Measurements from ENCODE around the gene RNF180. TPM values are rescaled to one million over a fixed set of nuclear protein-coding genes. Genes with fewer than 3 reads are reported as not detected.

RNF180 gene
- total and polyA plus RNA-seq, 2 donors (not counting 3 experiments of a cell fraction or from before 2014, with no cell fraction given), result 0.62 to 5.6 TPM

GRCh38 chr5:64160201-64160600 is 5.4 kb upstream of the RNF180 start:
- no TSS peak for BruUV-seq (replicated peaks)
- Histone ChIP-seq H2AFZ (ENCODE audit: low read depth, low read length) (no peak overlapping the region), H3K9me3 (replicated peaks; ENCODE audit: control insufficient read depth, insufficient read depth, low read length) (no peaks in the 10 kb centered on the region), H3K36me3 (ENCODE audit: control insufficient read depth in 2 of 2, extremely low read depth in 1 of 2, insufficient read depth in 2 of 2, low read length in 2 of 2) (no peaks in the 10 kb centered on the region), H3K4me1 (ENCODE audit: control insufficient read depth, extremely low read depth, insufficient read depth, low read length) (no peaks in the 10 kb centered on the region), H3K4me3 (replicated peaks in 1 of 3; ENCODE audit: insufficient read depth in 1 of 3, low read depth in 1 of 3, low read length in 3 of 3) (no peak overlapping the region), H3K9ac (replicated peaks; ENCODE audit: extremely low read depth, insufficient read depth, low read length) (no peak overlapping the region), H3K79me2 (ENCODE audit: control insufficient read depth, insufficient read depth, low read length) (no peaks in the 10 kb centered on the region), H3K27ac (ENCODE audit: insufficient read depth, low read depth, low read length) (no peak overlapping the region), H3K4me2 (ENCODE audit: insufficient read depth, low read length) (no peak overlapping the region), H3K27me3 (ENCODE audit: control insufficient read depth in 2 of 2, insufficient read depth in 2 of 2, low read length in 2 of 2) (peaks cover 9 to 13% of the 10 kb centered on the region in 2 experiments), H4K20me1 (replicated peaks; ENCODE audit: control insufficient read depth, extremely low read depth, insufficient read depth, low read length) (no peaks in the 10 kb centered on the region), H3K9me1 (replicated peaks; ENCODE audit: control insufficient read depth, extremely low read depth, insufficient read depth, low read length) (no peaks in the 10 kb centered on the region)
- POLR2A ChIA-PET, result no interaction called here
- FAIRE-seq (no peak), DNase-seq (ENCODE audit: low read depth, low spot score) (no peak)
- CTCF ChIA-PET, result interaction anchor here (1.4 kb wide), 1 partner anchor 12 kb away, joined by 6 read pairs; no protein-coding TSS in a partner anchor
- intact Hi-C loops (cut with micrococcal nuclease), result no loop called here
- dilution Hi-C loops (cut with MboI; ENCODE audit: extremely low pct_ligation_motif_present, low sequenced_read_pairs), result no loop called here
- TF ChIP-seq POLR2A (IDR thresholded peaks at IDR 0.05; ENCODE audit: low read depth, low read length) (no peak), JUN (IDR thresholded peaks at IDR 0.05; ENCODE audit: borderline replicate concordance, insufficient read depth, insufficient read length, low read depth) (no peak), EZH2 (IDR thresholded peaks at IDR 0.05; ENCODE audit: borderline replicate concordance, low read depth, low read length, severe bottlenecking) (no peak), POLR2AphosphoS5 (IDR thresholded peaks at IDR 0.05; ENCODE audit: insufficient read depth, low read depth, low read length) (no peak), MYC (IDR thresholded peaks at IDR 0.05; ENCODE audit: low read depth, low read length) (no peak), CTCF (IDR thresholded peaks at IDR 0.05; ENCODE audit: extremely low read depth in 1 of 2, insufficient read depth in 1 of 2, low read depth in 1 of 2, low read length in 2 of 2) (no peak)
- TF ChIP-seq, protein P1, sequence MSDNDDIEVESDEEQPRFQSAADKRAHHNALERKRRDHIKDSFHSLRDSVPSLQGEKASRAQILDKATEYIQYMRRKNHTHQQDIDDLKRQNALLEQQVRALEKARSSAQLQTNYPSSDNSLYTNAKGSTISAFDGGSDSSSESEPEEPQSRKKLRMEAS (IDR thresholded peaks at IDR 0.05; ENCODE audit: insufficient read depth, insufficient read length), result no peak

All from endothelial cell of umbilical vein (primary cell).